B cell (primary cell): ENCODE data around the gene FXYD3. TPM values are rescaled to one million over a fixed set of nuclear protein-coding genes. Genes with fewer than 3 reads are reported as not detected.
A peak's percentile ranks its signal among the peaks of the same experiment; 100 is the strongest.

Source experiments
- ATAC-seq: fragments of 200-7000 bp; cut with Tn5 transposase; one replicate; pipeline ENCODE4 v1.10.0; 2021; ENCODE audit warnings: low read depth, mild to moderate bottlenecking, moderate number of reproducible peaks, moderate library complexity
- CTCF ChIA-PET: fragments of 350-600 bp; sonication (Branson Sonifier 250); formaldehyde crosslinking; loops from one replicate; lab custom pipeline; 2021; ENCODE audit warnings: antibody characterized with exemption, inconsistent platforms; lab: Charles Lee
- POLR2A ChIA-PET: fragments of 350-600 bp; sonication (Branson Sonifier 250); formaldehyde crosslinking; loops from one replicate; lab custom pipeline; 2021; ENCODE audit warnings: antibody characterized with exemption; lab: Charles Lee
- DNase-seq: peaks from one replicate; pipeline ENCODE4 v3.0.0; 2013
- H2AFZ ChIP-seq: 2 replicates; pipeline ENCODE4 v1.6.1; 2012; ENCODE audit warnings: mild to moderate bottlenecking, low read depth, low read length; ENCODE audit not compliant: insufficient read depth, poor library complexity, severe bottlenecking
- H3K27ac ChIP-seq, 2 donors: 1 replicate in 1 of 2; 2 replicates in 1 of 2; pipeline ENCODE4 v1.5.1; 2012 to 2013; ENCODE audit warnings: low read length in 2 of 2, mild to moderate bottlenecking in 2 of 2, moderate library complexity in 1 of 2
- H3K27me3 ChIP-seq, 4 experiments: fragments of 200-600 bp in 1 of 4; sonication (generic) in 1 of 4; replicated peaks in 1 of 4; 1 replicate in 2 of 4; 2 replicates in 2 of 4; pipeline versions ENCODE4 v1.6.1 to v1.7.0; 2013 to 2016; ENCODE audit warnings: low read length in 3 of 4, mild to moderate bottlenecking in 2 of 4, mixed read lengths in 1 of 4, moderate library complexity in 1 of 4; ENCODE audit not compliant: insufficient read depth in 4 of 4, control insufficient read depth in 3 of 4; ENCODE audit errors: control extremely low read depth in 1 of 4
- H3K36me3 ChIP-seq, 2 experiments: replicated peaks in 1 of 2; 1 replicate in 1 of 2; 2 replicates in 1 of 2; pipeline versions ENCODE4 v1.6.1 to v1.7.1; 2013; ENCODE audit warnings: low read length in 1 of 2; ENCODE audit not compliant: insufficient read depth in 2 of 2, control insufficient read depth in 1 of 2; ENCODE audit errors: control extremely low read depth in 1 of 2, extremely low read depth in 1 of 2
- H3K4me1 ChIP-seq, 2 donors: fragments of 200-600 bp in 1 of 2; sonication (generic) in 1 of 2; 1 replicate in 1 of 2; 2 replicates in 1 of 2; pipeline versions ENCODE4 v1.5.1 to v1.6.1; 2013 to 2017; ENCODE audit warnings: low read length in 2 of 2; ENCODE audit not compliant: control insufficient read depth in 2 of 2, insufficient read depth in 2 of 2
- H3K4me2 ChIP-seq: replicated peaks from 2 replicates; pipeline ENCODE3; 2012; ENCODE audit warnings: mild to moderate bottlenecking, low read depth, low read length; ENCODE audit not compliant: poor library complexity, severe bottlenecking
- H3K4me3 ChIP-seq, 5 experiments: fragments of 200-600 bp in 1 of 5; sonication (generic) in 1 of 5; 1 replicate in 3 of 5; 2 replicates in 2 of 5; pipeline versions ENCODE4 v1.5.1 to v1.7.0; 2011 to 2016; ENCODE audit warnings: low read length in 4 of 5, mild to moderate bottlenecking in 4 of 5, low read depth in 2 of 5, control low read depth in 1 of 5, moderate library complexity in 1 of 5; ENCODE audit not compliant: insufficient read depth in 1 of 5; ENCODE audit errors: control extremely low read depth in 1 of 5, extremely low read depth in 1 of 5
- H3K79me2 ChIP-seq: fragments of 200-600 bp; sonication (generic); one replicate; pipeline ENCODE4 v1.6.0; 2016; ENCODE audit warnings: low read length; ENCODE audit not compliant: control insufficient read depth, insufficient read depth
- H3K9ac ChIP-seq: fragments of 200-600 bp; sonication (generic); 2 replicates; pipeline ENCODE4 v1.6.1; 2017; ENCODE audit warnings: mild to moderate bottlenecking, low read length, moderate library complexity
- H3K9me3 ChIP-seq, 3 donors: one replicate each; pipeline versions ENCODE4 v1.6.1 to v1.7.1; 2013; ENCODE audit warnings: low read length in 2 of 3; ENCODE audit not compliant: control insufficient read depth in 2 of 3, insufficient read depth in 1 of 3; ENCODE audit errors: control extremely low read depth in 1 of 3
- H4K20me1 ChIP-seq: 2 replicates; pipeline ENCODE4 v1.6.0; 2012; ENCODE audit warnings: mild to moderate bottlenecking, low read length; ENCODE audit not compliant: insufficient read depth, control insufficient read depth, poor library complexity, severe bottlenecking
- H3K27ac Mint-ChIP-seq: one replicate; pipeline ENCODE4 v1.8.0; 2021; ENCODE audit warnings: mixed read lengths
- H3K27me3 Mint-ChIP-seq: one replicate; pipeline ENCODE4 v1.8.0; 2021; ENCODE audit warnings: mixed read lengths
- H3K4me1 Mint-ChIP-seq: one replicate; pipeline ENCODE4 v1.8.0; 2021; ENCODE audit warnings: mixed read lengths
- H3K4me3 Mint-ChIP-seq: one replicate; pipeline ENCODE4 v1.8.0; 2021; ENCODE audit warnings: mixed read lengths
- H3K9me3 Mint-ChIP-seq: one replicate; pipeline ENCODE4 v1.8.0; 2022; ENCODE audit warnings: mixed read lengths; ENCODE audit not compliant: insufficient read depth
- CTCF ChIP-seq: fragments of 200-600 bp; IDR thresholded peaks from one replicate; pipeline ENCODE4 v1.8.0; 2022; ENCODE audit warnings: antibody characterized with exemption, mild to moderate bottlenecking
- EZH2 ChIP-seq: IDR thresholded peaks from 2 replicates; pipeline ENCODE4 v1.6.1; 2012; ENCODE audit warnings: borderline replicate concordance, low read depth, mild to moderate bottlenecking, moderate library complexity, low read length; ENCODE audit not compliant: insufficient read depth, poor library complexity, severe bottlenecking
- WGBS: methylation state at CpG from one replicate; pipeline ENCODE4 v1.1.5; 2013; ENCODE audit warnings: missing lambda C conversion rate; ENCODE audit not compliant: insufficient coverage; 5-methylcytosine and 5-hydroxymethylcytosine counted together
- intact Hi-C: fragments of 100-400 bp; cut with micrococcal nuclease; formaldehyde crosslinking; loops from one replicate; pipeline ENCODE4 v1.10.0; 2022
- polyA plus RNA-seq: library from polyadenylated mRNA; depleted of rRNA; stranded (reverse); fragments of >200 nt; gene quantifications from 2 replicates; pipeline ENCODE4 v1.2.3, GENCODE V29; 2012
- total RNA-seq, 2 donors: library from RNA; stranded (reverse); fragments of 120-200 nt in 1 of 2; gene quantifications; 1 replicate in 1 of 2; 2 replicates in 1 of 2; pipeline versions ENCODE4 v1.2.3 to v1.2.4, GENCODE V29; 2013 to 2022

Gene FXYD3
- total and polyA plus RNA-seq, 2 donors (not counting 1 experiment from before 2014, with no cell fraction given) = not detected

- ChIA-PET CTCF (interaction anchor here (2.1 kb wide), 1 partner anchor 56 kb away, joined by 11 read pairs; no protein-coding TSS in a partner anchor), POLR2A (no interaction called here)
- Mint-ChIP-seq H3K27me3 (no peaks in the 10 kb centered on the region), H3K4me3 (no peak overlapping the region), H3K4me1 (peaks cover 15% of the 10 kb centered on the region), H3K9me3 (no peaks in the 10 kb centered on the region), H3K27ac (peak overlapping the region; percentile 32)
- H3K79me2 ChIP-seq = no peaks in the 10 kb centered on the region
- TF ChIP-seq CTCF (no peak), EZH2 (no peak)
- no peak overlapping the region for H3K4me3 ChIP-seq
- no peaks in the 10 kb centered on the region for H3K27me3 ChIP-seq
- no peak overlapping the region for H3K4me2 ChIP-seq
- H4K20me1 ChIP-seq = no peaks in the 10 kb centered on the region
- H3K9ac ChIP-seq = no peak overlapping the region
- ATAC-seq (no peak), DNase-seq (no peak)
- no peaks in the 10 kb centered on the region for H3K36me3 ChIP-seq
- H3K27ac ChIP-seq = no peak overlapping the region
- peaks cover 10 to 17% of the 10 kb centered on the region in 2 donors for H3K4me1 ChIP-seq
- no peak overlapping the region for H2AFZ ChIP-seq
- intact Hi-C loops = loop anchor here (5.0 kb wide), 1 partner anchor 36 kb away; no protein-coding TSS in a partner anchor
- H3K9me3 ChIP-seq = no peaks in the 10 kb centered on the region
- 95% methylated on average over 16 of the region's 19 CpGs for WGBS
Measured at GRCh38 chr19:35122687-35123551, 7.3 kb downstream of the FXYD3 start.

- no peaks in the 10 kb centered on the region for H3K27me3 Mint-ChIP-seq
- intact Hi-C loops = loop anchor here (5.0 kb wide), 1 partner anchor 36 kb away; no protein-coding TSS in a partner anchor
- Histone ChIP-seq H3K4me1 (peaks cover 10 to 17% of the 10 kb centered on the region in 2 donors), H3K27me3 (no peaks in the 10 kb centered on the region), H3K36me3 (no peaks in the 10 kb centered on the region), H4K20me1 (no peaks in the 10 kb centered on the region), H3K4me3 (peak overlapping the region in 1 of 5 experiments; percentile 72), H3K27ac (no peak overlapping the region), H3K4me2 (peak overlapping the region; percentile 76), H3K9me3 (no peaks in the 10 kb centered on the region), H2AFZ (no peak overlapping the region), H3K9ac (peak overlapping the region; percentile 65), H3K79me2 (no peaks in the 10 kb centered on the region)
- TF ChIP-seq EZH2 = no peak
- no peak for TF ChIP-seq CTCF
- ATAC-seq (no peak), DNase-seq (no peak)
- peak overlapping the region; percentile 95 for H3K27ac Mint-ChIP-seq
- H3K9me3 Mint-ChIP-seq = no peaks in the 10 kb centered on the region
- ChIA-PET CTCF (interaction anchor here (0.6 to 2.1 kb wide), 5 partner anchors 9 to 57 kb away, joined by 3 to 11 read pairs (median 8); no protein-coding TSS in a partner anchor), POLR2A (no interaction called here)
- WGBS = 84% methylated on average over 2 of the region's 5 CpGs
- H3K4me3 Mint-ChIP-seq = peak overlapping the region; percentile 96
- H3K4me1 Mint-ChIP-seq = peaks cover 15% of the 10 kb centered on the region
Measured at GRCh38 chr19:35123573-35123972, 8.0 kb downstream of the FXYD3 start.
